DOHH2 (cell line): ENCODE measurements around the gene TMX2.

ENCODE experiments used
- CTCF ChIP-seq: fragments of 200-600 bp; sonication (generic); IDR thresholded peaks from one replicate; pipeline ENCODE4 v1.5.1; 2014; ENCODE audit warnings: antibody characterized with exemption, mild to moderate bottlenecking, low read depth, low read length; ENCODE audit not compliant: poor library complexity, severe bottlenecking
- EZH2phosphoT487 ChIP-seq: fragments of 200-600 bp; sonication (generic); IDR thresholded peaks from 2 replicates; pipeline ENCODE4 v1.6.1; 2017; ENCODE audit warnings: borderline replicate concordance, mild to moderate bottlenecking, antibody characterized with exemption, low read length, moderate library complexity, mixed read lengths

GRCh38 chr11:57679396-57679795 is 33.0 kb upstream of the TMX2 start:
- TF ChIP-seq CTCF: no peak
- no peak for TF ChIP-seq EZH2phosphoT487
